HEK293 (cell line): Measurements from ENCODE around the gene SRBD1.

Experiments
- CTCF ChIA-PET: fragments of 350-600 bp; formaldehyde crosslinking; extraction: SDS; loops from one replicate; lab custom pipeline; 2021; ENCODE audit warnings: antibody characterized with exemption; lab: Yijun Ruan, JAX
- POLR2A ChIA-PET: fragments of 300-600 bp; formaldehyde crosslinking; extraction: SDS; loops from one replicate; lab custom pipeline; 2020; ENCODE audit warnings: antibody characterized with exemption, inconsistent platforms; lab: Yijun Ruan, JAX
- H3K27ac ChIP-seq: fragments of 200-500 bp; sonication (Bioruptor generic); 2 replicates; pipeline ENCODE4 v1.5.1; 2014; ENCODE audit warnings: low read depth, low read length, control low read depth, inconsistent platforms; ENCODE audit errors: extremely low read depth
- H3K36me3 ChIP-seq, 2 experiments: fragments of 200-500 bp in 1 of 2; sonication (Bioruptor generic) in 1 of 2; 1 replicate in 1 of 2; 2 replicates in 1 of 2; pipeline ENCODE4 v1.5.1; 2014 to 2017; ENCODE audit warnings: inconsistent platforms in 2 of 2, low read length in 2 of 2; ENCODE audit not compliant: control insufficient read depth in 2 of 2, insufficient read depth in 1 of 2
- H3K4me1 ChIP-seq: fragments of 200-500 bp; sonication (Bioruptor generic); 2 replicates; pipeline ENCODE4 v1.5.1; 2014; ENCODE audit warnings: mild to moderate bottlenecking, low read length, inconsistent platforms; ENCODE audit not compliant: control insufficient read depth, insufficient read depth
- H3K4me3 ChIP-seq: 2 replicates; pipeline ENCODE4 v1.5.1; 2011; ENCODE audit warnings: low read depth, mild to moderate bottlenecking, control low read depth, low read length, moderate library complexity
- H3K9me3 ChIP-seq: fragments of 200-500 bp; sonication (Bioruptor generic); 2 replicates; pipeline ENCODE4 v1.5.1; 2014; ENCODE audit warnings: low read depth, low read length, inconsistent platforms; ENCODE audit not compliant: control insufficient read depth, insufficient read depth
- GLIS2 ChIP-seq: fragments of 450-650 bp; formaldehyde crosslinking; IDR thresholded peaks from 2 replicates; pipeline ENCODE4 v1.5.1; 2016; ENCODE audit warnings: missing biosample characterization, missing genetic modification characterization
- INSM2 ChIP-seq: fragments of 450-650 bp; formaldehyde crosslinking; IDR thresholded peaks from 2 replicates; pipeline ENCODE4 v1.5.1; 2016; ENCODE audit warnings: missing biosample characterization, missing genetic modification characterization
- SCRT1 ChIP-seq: fragments of 450-650 bp; formaldehyde crosslinking; IDR thresholded peaks from 2 replicates; pipeline ENCODE4 v1.5.1; 2016; ENCODE audit warnings: missing biosample characterization, missing genetic modification characterization, borderline replicate concordance
- SP7 ChIP-seq: fragments of 450-650 bp; formaldehyde crosslinking; IDR thresholded peaks from 2 replicates; pipeline ENCODE4 v1.5.1; 2016; ENCODE audit warnings: missing biosample characterization, missing genetic modification characterization
- TSHZ1 ChIP-seq: fragments of 450-650 bp; formaldehyde crosslinking; IDR thresholded peaks from 2 replicates; pipeline ENCODE4 v1.5.1; 2016; ENCODE audit warnings: missing biosample characterization, missing genetic modification characterization, borderline replicate concordance
- ZNF174 ChIP-seq: fragments of 450-650 bp; formaldehyde crosslinking; IDR thresholded peaks from 2 replicates; pipeline ENCODE4 v1.5.0; 2017; ENCODE audit warnings: missing biosample characterization, mild to moderate bottlenecking, missing genetic modification characterization
- ZNF19 ChIP-seq: fragments of 450-650 bp; formaldehyde crosslinking; IDR thresholded peaks from 2 replicates; pipeline ENCODE4; 2016; ENCODE audit warnings: missing biosample characterization, missing genetic modification characterization, low read depth
- ZNF248 ChIP-seq: fragments of 450-650 bp; formaldehyde crosslinking; IDR thresholded peaks from 2 replicates; pipeline ENCODE4 v1.5.1; 2017; ENCODE audit warnings: missing biosample characterization, missing genetic modification characterization
- ZNF518A ChIP-seq: fragments of 450-650 bp; formaldehyde crosslinking; conservative IDR thresholded peaks from 2 replicates; pipeline ENCODE4 v1.5.1; 2016; ENCODE audit warnings: low read depth, missing biosample characterization, missing genetic modification characterization
- ZNF544 ChIP-seq: fragments of 450-650 bp; formaldehyde crosslinking; IDR thresholded peaks from 2 replicates; pipeline ENCODE4 v1.5.0; 2017; ENCODE audit warnings: missing biosample characterization, missing genetic modification characterization
- ZNF621 ChIP-seq: fragments of 450-650 bp; formaldehyde crosslinking; IDR thresholded peaks from 2 replicates; pipeline ENCODE4 v1.5.1; 2017; ENCODE audit warnings: missing biosample characterization, missing genetic modification characterization
- ZNF654 ChIP-seq: fragments of 450-650 bp; formaldehyde crosslinking; IDR thresholded peaks from 2 replicates; pipeline ENCODE4 v1.5.1; 2016; ENCODE audit warnings: low read depth, missing biosample characterization, missing genetic modification characterization
- ZNF658 ChIP-seq: fragments of 450-650 bp; formaldehyde crosslinking; IDR thresholded peaks from 2 replicates; pipeline ENCODE4; 2016; ENCODE audit warnings: missing biosample characterization, missing genetic modification characterization
- TF ChIP-seq, protein P1 (sequence below): fragments of 450-650 bp; formaldehyde crosslinking; IDR thresholded peaks from 2 replicates; pipeline ENCODE4 v1.5.1; 2016; ENCODE audit warnings: missing biosample characterization, missing genetic modification characterization
- TF ChIP-seq, protein P2 (sequence below): fragments of 450-650 bp; formaldehyde crosslinking; IDR thresholded peaks from 2 replicates; pipeline ENCODE4 v1.5.1; 2017; ENCODE audit warnings: missing biosample characterization, mild to moderate bottlenecking, missing genetic modification characterization, moderate library complexity

Gene SRBD1

GRCh38 chr2:45582522-45582921, 28.5 kb downstream of the SRBD1 start:
- H3K9me3 ChIP-seq = no peaks in the 10 kb centered on the region

More at GRCh38 chr2:45582522-45582921, 28.5 kb downstream of the SRBD1 start:
- Histone ChIP-seq H3K4me3 (no peak overlapping the region), H3K36me3 (peaks cover 0 to 9% of the 10 kb centered on the region in 2 experiments; a peak in 2 of 3 replicates), H3K27ac (no peak overlapping the region), H3K4me1 (no peaks in the 10 kb centered on the region)
- ChIA-PET POLR2A (no interaction called here), CTCF (interaction anchor here (0.6 to 1.5 kb wide), 2 partner anchors 25 to 196 kb away, joined by 3 to 8 read pairs; no protein-coding TSS in a partner anchor)
- no peak for TF ChIP-seq GLIS2 (tag by site-specific recombination)
- no peak for TF ChIP-seq ZNF621 (tag by site-specific recombination)
- TF ChIP-seq SP7 (tag by site-specific recombination) = no peak
- no peak for TF ChIP-seq SCRT1 (tag by site-specific recombination)
- TF ChIP-seq ZNF544 (tag by site-specific recombination) = no peak
- no peak for TF ChIP-seq ZNF174 (tag by site-specific recombination)
- TF ChIP-seq TSHZ1 = no peak
- TF ChIP-seq, protein P1, sequence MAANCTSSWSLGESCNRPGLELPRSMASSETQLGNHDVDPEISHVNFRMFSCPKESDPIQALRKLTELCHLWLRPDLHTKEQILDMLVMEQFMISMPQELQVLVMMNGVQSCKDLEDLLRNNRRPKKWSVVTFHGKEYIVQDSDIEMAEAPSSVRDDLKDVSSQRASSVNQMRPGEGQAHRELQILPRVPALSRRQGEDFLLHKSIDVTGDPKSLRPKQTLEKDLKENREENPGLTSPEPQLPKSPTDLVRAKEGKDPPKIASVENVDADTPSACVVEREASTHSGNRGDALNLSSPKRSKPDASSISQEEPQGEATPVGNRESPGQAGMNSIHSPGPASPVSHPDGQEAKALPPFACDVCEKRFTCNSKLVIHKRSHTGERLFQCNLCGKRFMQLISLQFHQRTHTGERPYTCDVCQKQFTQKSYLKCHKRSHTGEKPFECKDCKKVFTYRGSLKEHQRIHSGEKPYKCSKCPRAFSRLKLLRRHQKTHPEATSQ = no peak
- TF ChIP-seq ZNF658 (tag by site-specific recombination) = no peak
- TF ChIP-seq ZNF654 = no peak
- no peak for TF ChIP-seq ZNF518A
- TF ChIP-seq INSM2 (tag by site-specific recombination) = no peak
- TF ChIP-seq ZNF248 (tag by site-specific recombination) = no peak
- TF ChIP-seq ZNF19 (tag by site-specific recombination) = no peak
- TF ChIP-seq, protein P2, sequence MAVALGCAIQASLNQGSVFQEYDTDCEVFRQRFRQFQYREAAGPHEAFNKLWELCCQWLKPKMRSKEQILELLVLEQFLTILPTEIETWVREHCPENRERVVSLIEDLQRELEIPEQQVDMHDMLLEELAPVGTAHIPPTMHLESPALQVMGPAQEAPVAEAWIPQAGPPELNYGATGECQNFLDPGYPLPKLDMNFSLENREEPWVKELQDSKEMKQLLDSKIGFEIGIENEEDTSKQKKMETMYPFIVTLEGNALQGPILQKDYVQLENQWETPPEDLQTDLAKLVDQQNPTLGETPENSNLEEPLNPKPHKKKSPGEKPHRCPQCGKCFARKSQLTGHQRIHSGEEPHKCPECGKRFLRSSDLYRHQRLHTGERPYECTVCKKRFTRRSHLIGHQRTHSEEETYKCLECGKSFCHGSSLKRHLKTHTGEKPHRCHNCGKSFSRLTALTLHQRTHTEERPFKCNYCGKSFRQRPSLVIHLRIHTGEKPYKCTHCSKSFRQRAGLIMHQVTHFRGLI (tag by site-specific recombination) = no peak
